K562 (cell line): Measurements from ENCODE around the gene HNRNPF. TPM values are rescaled to one million over a fixed set of nuclear protein-coding genes. Genes with fewer than 3 reads are reported as not detected.
A peak's percentile ranks its signal among the peaks of the same experiment; 100 is the strongest.

ENCODE experiments used
- ARHGAP35 ChIP-seq: fragments of 450-650 bp; IDR thresholded peaks from 2 replicates; pipeline ENCODE4 v1.6.1; 2018; ENCODE audit not compliant: partially characterized antibody
- CEBPB ChIP-seq: fragments of 450-650 bp; IDR thresholded peaks from 2 replicates; pipeline ENCODE4 v1.6.1; 2016; ENCODE audit warnings: missing genetic modification characterization, missing compliant biosample characterization
- CHAMP1 ChIP-seq: fragments of 450-650 bp; IDR thresholded peaks from 2 replicates; pipeline ENCODE4 v1.6.1; 2016; ENCODE audit warnings: mild to moderate bottlenecking
- CHD4 ChIP-seq: fragments of 200-600 bp; sonication (generic); IDR thresholded peaks from 3 replicates; pipeline ENCODE4 v1.6.1; 2012; ENCODE audit warnings: low read depth, mild to moderate bottlenecking, mixed read lengths, low read length, inconsistent platforms; ENCODE audit not compliant: insufficient read depth, insufficient replicate concordance, poor library complexity, severe bottlenecking
- CREB3 ChIP-seq: fragments of 450-650 bp; conservative IDR thresholded peaks from 2 replicates; pipeline ENCODE4 v1.6.1; 2016; ENCODE audit warnings: missing genetic modification characterization, low read depth, mild to moderate bottlenecking, missing compliant biosample characterization, moderate library complexity
- E2F5 ChIP-seq: sonication (generic); formaldehyde crosslinking; IDR thresholded peaks from 2 replicates; pipeline ENCODE4 v1.8.0; 2022; ENCODE audit warnings: mild to moderate bottlenecking, missing genetic modification reagents
- ESRRB ChIP-seq: fragments of 250-450 bp; sonication (Bioruptor Pico); IDR thresholded peaks from 2 replicates; pipeline ENCODE4 v1.5.0; 2020; ENCODE audit warnings: mild to moderate bottlenecking, moderate library complexity, borderline replicate concordance
- HDAC2 ChIP-seq: fragments of 450-650 bp; IDR thresholded peaks from 2 replicates; pipeline ENCODE4 v1.6.1; 2016; ENCODE audit warnings: mild to moderate bottlenecking
- HIVEP1 ChIP-seq: fragments of 250-450 bp; sonication (Bioruptor Pico); IDR thresholded peaks from 2 replicates; pipeline ENCODE4 v1.4.0; 2020; ENCODE audit warnings: mild to moderate bottlenecking
- RCOR1 ChIP-seq, 2 experiments: IDR thresholded peaks; 2 replicates each; pipeline ENCODE4 v1.6.1; 2012; ENCODE audit warnings: low read depth in 2 of 2, low read length in 2 of 2, borderline replicate concordance in 1 of 2, improper control_type of control experiment in 1 of 2
- RHOXF2B ChIP-seq: fragments of 250-450 bp; sonication (Bioruptor Pico); conservative IDR thresholded peaks from 2 replicates; pipeline ENCODE4 v1.5.1; 2021
- SRSF9 ChIP-seq: fragments of 200-400 bp; formaldehyde crosslinking; IDR thresholded peaks from 2 replicates; pipeline ENCODE4 v1.6.1; 2017; ENCODE audit warnings: low read depth, low read length, borderline replicate concordance
- TEAD2 ChIP-seq: fragments of 450-650 bp; IDR thresholded peaks from 2 replicates; pipeline ENCODE4 v1.6.1; 2016; ENCODE audit warnings: missing genetic modification characterization, control low read depth, missing compliant biosample characterization
- TEAD4 ChIP-seq, 2 experiments: sonication (generic) in 1 of 2; formaldehyde crosslinking in 1 of 2; IDR thresholded peaks; 2 replicates each; pipeline versions ENCODE4 v1.6.1 to v1.8.0; 2012 to 2022; ENCODE audit warnings: borderline replicate concordance in 1 of 2, inconsistent platforms in 1 of 2, low read length in 1 of 2, mild to moderate bottlenecking in 1 of 2, missing genetic modification reagents in 1 of 2
- ZBTB43 ChIP-seq: sonication (generic); formaldehyde crosslinking; IDR thresholded peaks from 2 replicates; pipeline ENCODE4 v1.8.0; 2023; ENCODE audit warnings: mild to moderate bottlenecking, missing genetic modification reagents
- ZBTB7A ChIP-seq: IDR thresholded peaks from 2 replicates; pipeline ENCODE4 v1.6.1; 2011; ENCODE audit warnings: low read depth, mild to moderate bottlenecking, low read length, moderate library complexity, borderline replicate concordance; ENCODE audit not compliant: control insufficient read depth
- ZBTB8A ChIP-seq: fragments of 450-650 bp; IDR thresholded peaks from 2 replicates; pipeline ENCODE4 v1.6.1; 2018; ENCODE audit warnings: mild to moderate bottlenecking, moderate library complexity; ENCODE audit not compliant: partially characterized antibody
- ZNF121 ChIP-seq: sonication (generic); formaldehyde crosslinking; conservative IDR thresholded peaks from 2 replicates; pipeline ENCODE4 v1.8.0; 2022; ENCODE audit warnings: missing genetic modification reagents
- ZNF277 ChIP-seq: fragments of 250-450 bp; sonication (Bioruptor Pico); IDR thresholded peaks from 2 replicates; pipeline ENCODE4 v1.8.0; 2022; ENCODE audit warnings: inconsistent platforms, mild to moderate bottlenecking, moderate library complexity, borderline replicate concordance
- ZNF77 ChIP-seq: fragments of 250-450 bp; sonication (Bioruptor Pico); IDR thresholded peaks from 2 replicates; pipeline ENCODE4 v1.5.0; 2020
- polyA plus RNA-seq, 8 experiments: library from polyadenylated mRNA; depleted of rRNA in 4 of 8; stranded (reverse) in 5 of 8; unstranded in 3 of 8; fragments of >200 nt; fragmentation: Nextera tagmentation in 2 of 8; fragmentation: Illumina TruSeq in 1 of 8; extraction: Ambion mirVana in 2 of 8; extraction: Trizol in 1 of 8; gene quantifications; 2 replicates each; pipeline versions ENCODE4 v1.2.1 to v1.2.3, GENCODE V29; 2011 to 2014; ENCODE audit warnings: inconsistent platforms in 1 of 8, missing spikeins in 1 of 8
- total RNA-seq, 7 experiments: library from RNA; depleted of rRNA in 6 of 7; stranded (reverse); fragments of >200 nt in 6 of 7; fragmentation: Illumina TruSeq in 2 of 7; extraction: Trizol in 2 of 7; gene quantifications; 2 replicates each; pipeline versions ENCODE4 v1.2.1 to v1.2.3, GENCODE V29; 2011 to 2021; ENCODE audit warnings: low replicate concordance in 1 of 7

The HNRNPF gene
- total and polyA plus RNA-seq, 9 of the 15 experiments (the other 6 are each of a cell fraction or from before 2014, with no cell fraction given), result 192 to 489 (median 416) TPM

GRCh38 chr10:43407576-43408330, 1.2 kb downstream of the HNRNPF start (continued):
- peak; percentile 78 for TF ChIP-seq TEAD2
- no peak for TF ChIP-seq ESRRB (CRISPR knock-in tag)
- TF ChIP-seq CREB3 (tag), result no peak
- TF ChIP-seq RHOXF2B, result no peak
- TF ChIP-seq ZNF121 (CRISPR knock-in tag), result peak; percentile 67
- peak; percentile 13; the same call in 1 of the 2 replicates for TF ChIP-seq ZBTB7A
- peak; percentile 100 for TF ChIP-seq CEBPB (tag)
- TF ChIP-seq ZBTB8A, result no peak
- no peak for TF ChIP-seq SRSF9
- no peak for TF ChIP-seq ARHGAP35
- TF ChIP-seq ZBTB43 (CRISPR knock-in tag), result no peak
- peak; percentile 95; the same call in 1 of the 2 replicates for TF ChIP-seq HDAC2
- TF ChIP-seq CHAMP1, result no peak
- peak; percentile 71 for TF ChIP-seq E2F5 (CRISPR knock-in tag)
- no peak for TF ChIP-seq ZNF277 (CRISPR knock-in tag)
- TF ChIP-seq TEAD4 (IDR thresholded peaks at IDR 0.05; ENCODE audit: low read length), result peak; percentile 51
- TF ChIP-seq TEAD4 (CRISPR knock-in tag; IDR thresholded peaks at IDR 0.05; ENCODE audit: borderline replicate concordance), result no peak; the same call in 1 of the 2 replicates
- 0 out of 2 replicates have a peak, but pooled peaks have one; percentile 2 for TF ChIP-seq HIVEP1
- TF ChIP-seq ZNF77 (CRISPR knock-in tag), result no peak
- TF ChIP-seq CHD4, result no peak
- peak in 1 of 2 experiments; percentile 51; a peak in 2 of 4 replicates for TF ChIP-seq RCOR1 (IDR thresholded peaks at IDR 0.05; ENCODE audit: borderline replicate concordance in 1 of 2, low read depth in 2 of 2, low read length in 2 of 2)
